Measurements from ENCODE around the gene REXO1. TPM values are rescaled to one million over a fixed set of nuclear protein-coding genes. Genes with fewer than 3 reads are reported as not detected.

REXO1 gene
- total RNA-seq, 1 donor from 2014 or later = 40.8 TPM

- Mint-ChIP-seq H3K27ac (ENCODE audit: unreplicated experiment) (no peak overlapping the region), H3K36me3 (ENCODE audit: low read depth) (peaks cover 2% of the 10 kb centered on the region), H3K4me1 (peaks cover 7% of the 10 kb centered on the region), H3K4me3 (no peak overlapping the region), H3K27me3 (ENCODE audit: low read depth) (peaks cover 87% of the 10 kb centered on the region), H3K9me3 (no peaks in the 10 kb centered on the region)
- TF ChIP-seq, protein P1, sequence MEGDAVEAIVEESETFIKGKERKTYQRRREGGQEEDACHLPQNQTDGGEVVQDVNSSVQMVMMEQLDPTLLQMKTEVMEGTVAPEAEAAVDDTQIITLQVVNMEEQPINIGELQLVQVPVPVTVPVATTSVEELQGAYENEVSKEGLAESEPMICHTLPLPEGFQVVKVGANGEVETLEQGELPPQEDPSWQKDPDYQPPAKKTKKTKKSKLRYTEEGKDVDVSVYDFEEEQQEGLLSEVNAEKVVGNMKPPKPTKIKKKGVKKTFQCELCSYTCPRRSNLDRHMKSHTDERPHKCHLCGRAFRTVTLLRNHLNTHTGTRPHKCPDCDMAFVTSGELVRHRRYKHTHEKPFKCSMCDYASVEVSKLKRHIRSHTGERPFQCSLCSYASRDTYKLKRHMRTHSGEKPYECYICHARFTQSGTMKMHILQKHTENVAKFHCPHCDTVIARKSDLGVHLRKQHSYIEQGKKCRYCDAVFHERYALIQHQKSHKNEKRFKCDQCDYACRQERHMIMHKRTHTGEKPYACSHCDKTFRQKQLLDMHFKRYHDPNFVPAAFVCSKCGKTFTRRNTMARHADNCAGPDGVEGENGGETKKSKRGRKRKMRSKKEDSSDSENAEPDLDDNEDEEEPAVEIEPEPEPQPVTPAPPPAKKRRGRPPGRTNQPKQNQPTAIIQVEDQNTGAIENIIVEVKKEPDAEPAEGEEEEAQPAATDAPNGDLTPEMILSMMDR (conservative IDR thresholded peaks at IDR 0.05) = no peak
- DNase-seq (ENCODE audit: low read depth, low spot score) = no peak
Measured at GRCh38 chr19:1779574-1779973, 68.7 kb downstream of the REXO1 start.

GRCh38 chr19:1777149-1777548, 71.1 kb downstream of the REXO1 start:
- Mint-ChIP-seq H3K4me3 (no peak overlapping the region), H3K27ac (ENCODE audit: unreplicated experiment) (no peak overlapping the region)

DNA sequence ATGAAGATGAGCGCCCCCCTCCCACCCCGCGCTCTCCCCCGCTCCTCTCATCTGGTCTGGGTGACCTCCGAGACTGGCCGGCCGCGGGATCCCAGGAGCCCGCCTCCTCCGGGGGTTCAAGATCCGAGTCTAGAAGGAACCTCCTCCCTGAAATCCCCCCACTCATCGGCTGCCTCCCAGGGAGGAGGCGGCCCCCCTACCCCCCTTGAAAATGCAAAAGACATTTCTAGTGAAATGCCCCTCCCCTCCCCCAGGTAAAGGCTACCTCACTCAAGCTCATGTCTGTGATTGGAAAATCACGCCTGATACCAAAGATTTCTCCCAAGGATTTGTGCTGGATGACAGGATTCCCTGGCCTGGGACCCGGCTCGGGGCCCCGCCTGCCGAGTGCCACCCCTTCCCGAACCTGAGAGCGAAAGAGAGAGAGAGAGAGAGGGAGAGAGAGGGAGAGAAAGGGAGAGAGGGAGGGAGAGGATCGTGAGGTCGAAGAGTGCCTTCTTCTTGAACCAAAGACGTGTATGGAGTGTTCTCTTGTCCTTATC, 71.6 kb downstream of the REXO1 start:
- no peak for DNase-seq (ENCODE audit: low read depth, low spot score)
- H3K27me3 Mint-ChIP-seq (ENCODE audit: low read depth) = peaks cover 90% of the 10 kb centered on the region
- H3K27ac Mint-ChIP-seq (ENCODE audit: unreplicated experiment) = no peak overlapping the region
- H3K9me3 Mint-ChIP-seq = no peaks in the 10 kb centered on the region
- TF ChIP-seq, protein P1 (conservative IDR thresholded peaks at IDR 0.05) = no peak
- peaks cover 7% of the 10 kb centered on the region for H3K4me1 Mint-ChIP-seq
- H3K36me3 Mint-ChIP-seq (ENCODE audit: low read depth) = peaks cover 4% of the 10 kb centered on the region
- no peak overlapping the region for H3K4me3 Mint-ChIP-seq

More at GRCh38 chr19:1777149-1777548, 71.1 kb downstream of the REXO1 start:
- H3K36me3 Mint-ChIP-seq (ENCODE audit: low read depth) = peaks cover 4% of the 10 kb centered on the region
- no peak for DNase-seq (ENCODE audit: low read depth, low spot score)
- H3K9me3 Mint-ChIP-seq = no peaks in the 10 kb centered on the region
- peaks cover 94% of the 10 kb centered on the region for H3K27me3 Mint-ChIP-seq (ENCODE audit: low read depth)
- TF ChIP-seq, protein P1 (conservative IDR thresholded peaks at IDR 0.05) = no peak
- peaks cover 7% of the 10 kb centered on the region for H3K4me1 Mint-ChIP-seq

GRCh38 chr19:1775951-1776605, 72.2 kb downstream of the REXO1 start:
- H3K36me3 Mint-ChIP-seq (ENCODE audit: low read depth) = peaks cover 4% of the 10 kb centered on the region

GRCh38 chr19:1774989-1775772, 73.1 kb downstream of the REXO1 start:
- H3K9me3 Mint-ChIP-seq = peaks cover 8% of the 10 kb centered on the region
- no peak overlapping the region for H3K27ac Mint-ChIP-seq (ENCODE audit: unreplicated experiment)
- H3K4me3 Mint-ChIP-seq = no peak overlapping the region
- no peak for DNase-seq (ENCODE audit: low read depth, low spot score)
- H3K4me1 Mint-ChIP-seq = peaks cover 7% of the 10 kb centered on the region
- peaks cover 7% of the 10 kb centered on the region for H3K36me3 Mint-ChIP-seq (ENCODE audit: low read depth)
- TF ChIP-seq, protein P1 (conservative IDR thresholded peaks at IDR 0.05) = peak; percentile 63
- peaks cover 92% of the 10 kb centered on the region for H3K27me3 Mint-ChIP-seq (ENCODE audit: low read depth)

More at GRCh38 chr19:1775951-1776605, 72.2 kb downstream of the REXO1 start:
- H3K9me3 Mint-ChIP-seq = peaks cover under 1% of the 10 kb centered on the region
- TF ChIP-seq, protein P1 (conservative IDR thresholded peaks at IDR 0.05) = no peak
- no peak overlapping the region for H3K27ac Mint-ChIP-seq (ENCODE audit: unreplicated experiment)
- no peak overlapping the region for H3K4me3 Mint-ChIP-seq
- no peak for DNase-seq (ENCODE audit: low read depth, low spot score)
- peaks cover 7% of the 10 kb centered on the region for H3K4me1 Mint-ChIP-seq
- H3K27me3 Mint-ChIP-seq (ENCODE audit: low read depth) = peaks cover 92% of the 10 kb centered on the region

Data from neural crest cell (in vitro differentiated cells).